ENCODE measurements around the gene OASL.

Gene OASL

DNA sequence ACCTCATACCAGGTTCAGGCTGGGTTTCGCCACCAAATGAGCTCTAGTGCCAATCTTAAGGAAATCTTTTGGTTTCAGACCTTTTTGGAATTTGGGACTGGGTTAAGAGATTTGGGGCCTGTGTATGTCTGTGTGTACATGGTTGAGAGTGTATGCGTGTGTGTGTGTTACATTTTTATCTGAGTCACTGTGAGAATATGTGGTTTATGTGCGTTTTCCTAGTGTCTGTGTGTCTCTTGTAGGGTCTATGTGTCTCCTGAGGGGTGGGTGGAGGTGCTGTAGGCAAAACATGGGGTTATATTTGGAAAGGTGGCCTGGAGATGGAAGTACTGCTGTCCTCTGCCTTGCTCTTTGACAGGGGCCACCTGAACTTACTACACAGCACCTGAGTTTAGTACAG is 40.6 kb downstream of the OASL start:
- TF ChIP-seq CTCF (IDR thresholded peaks at IDR 0.05; ENCODE audit: low read depth, low read length) = no peak
- no peak for TF ChIP-seq MAX (IDR thresholded peaks at IDR 0.05; ENCODE audit: low read depth, low read length)
- no peak for TF ChIP-seq POLR2A (IDR thresholded peaks at IDR 0.05; ENCODE audit: extremely low read depth, insufficient read length)
- no peak for TF ChIP-seq MYC (IDR thresholded peaks at IDR 0.05; ENCODE audit: low read depth, low read length)
- DNase-seq (ENCODE audit: low read depth) = no peak

DNA sequence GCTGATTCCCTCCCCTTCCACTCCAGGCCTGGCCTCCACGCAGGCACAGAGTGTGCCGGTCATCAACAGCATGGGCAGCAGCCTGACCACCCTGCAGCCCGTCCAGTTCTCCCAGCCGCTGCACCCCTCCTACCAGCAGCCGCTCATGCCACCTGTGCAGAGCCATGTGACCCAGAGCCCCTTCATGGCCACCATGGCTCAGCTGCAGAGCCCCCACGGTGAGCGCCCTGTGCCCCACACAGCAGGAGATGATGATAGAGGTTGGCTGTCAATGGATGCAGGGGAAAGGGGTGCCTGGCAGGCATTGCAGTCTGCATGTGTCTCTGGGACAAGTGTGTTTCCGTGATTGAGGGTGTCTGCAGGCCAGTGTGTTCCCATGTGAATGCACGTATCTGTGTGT is 41.6 kb downstream of the OASL start:
- TF ChIP-seq CTCF (IDR thresholded peaks at IDR 0.05; ENCODE audit: low read depth, low read length) (no peak), POLR2A (IDR thresholded peaks at IDR 0.05; ENCODE audit: extremely low read depth, insufficient read length) (no peak), MAX (IDR thresholded peaks at IDR 0.05; ENCODE audit: low read depth, low read length) (no peak), MYC (IDR thresholded peaks at IDR 0.05; ENCODE audit: low read depth, low read length) (no peak)
- DNase-seq (ENCODE audit: low read depth) = no peak

More for the DNA sequence above, 40.6 kb downstream of the OASL start:
- H3K4me3 ChIP-seq (ENCODE audit: low read depth, low read length) = no peak overlapping the region

GRCh38 chr12:120996133-120996746 is 42.8 kb downstream of the OASL start:
- no peak for TF ChIP-seq MYC (IDR thresholded peaks at IDR 0.05; ENCODE audit: low read depth, low read length)
- TF ChIP-seq POLR2A (IDR thresholded peaks at IDR 0.05; ENCODE audit: extremely low read depth, insufficient read length) = no peak
- TF ChIP-seq CTCF (IDR thresholded peaks at IDR 0.05; ENCODE audit: low read depth, low read length) = no peak
- TF ChIP-seq MAX (IDR thresholded peaks at IDR 0.05; ENCODE audit: low read depth, low read length) = no peak
- DNase-seq (ENCODE audit: low read depth) = no peak
- H3K4me3 ChIP-seq (ENCODE audit: low read depth, low read length) = no peak overlapping the region

More for the DNA sequence above, 41.6 kb downstream of the OASL start:
- no peak overlapping the region for H3K4me3 ChIP-seq (ENCODE audit: low read depth, low read length)

GRCh38 chr12:120994589-120995337 is 44.3 kb downstream of the OASL start:
- TF ChIP-seq MAX (IDR thresholded peaks at IDR 0.05; ENCODE audit: low read depth, low read length) = no peak
- no peak for TF ChIP-seq MYC (IDR thresholded peaks at IDR 0.05; ENCODE audit: low read depth, low read length)
- TF ChIP-seq POLR2A (IDR thresholded peaks at IDR 0.05; ENCODE audit: extremely low read depth, insufficient read length) = no peak
- no peak for TF ChIP-seq CTCF (IDR thresholded peaks at IDR 0.05; ENCODE audit: low read depth, low read length)
- H3K4me3 ChIP-seq (ENCODE audit: low read depth, low read length) = no peak overlapping the region
- DNase-seq (ENCODE audit: low read depth) = no peak

GRCh38 chr12:120994059-120994458 is 45.0 kb downstream of the OASL start:
- H3K4me3 ChIP-seq (ENCODE audit: low read depth, low read length) = no peak overlapping the region
- TF ChIP-seq MYC (IDR thresholded peaks at IDR 0.05; ENCODE audit: low read depth, low read length) (no peak), POLR2A (IDR thresholded peaks at IDR 0.05; ENCODE audit: extremely low read depth, insufficient read length) (no peak)
- DNase-seq (ENCODE audit: low read depth) = no peak

- H3K4me3 ChIP-seq (ENCODE audit: low read depth, low read length) = no peak overlapping the region
- TF ChIP-seq POLR2A (IDR thresholded peaks at IDR 0.05; ENCODE audit: extremely low read depth, insufficient read length) (no peak), MYC (IDR thresholded peaks at IDR 0.05; ENCODE audit: low read depth, low read length) (no peak)
- no peak for DNase-seq (ENCODE audit: low read depth)
Measured at GRCh38 chr12:120993496-120993895, 45.5 kb downstream of the OASL start.
